ENCODE results near the gene PHF2. TPM values are rescaled to one million over a fixed set of nuclear protein-coding genes. Genes with fewer than 3 reads are reported as not detected.
A peak's percentile ranks its signal among the peaks of the same experiment; 100 is the strongest.

The PHF2 gene
- total RNA-seq, 1 experiment from 2014 or later, result 10.3 TPM

GRCh38 chr9:93591301-93592007, 15.1 kb downstream of the PHF2 start:
- intact Hi-C loops (cut with micrococcal nuclease; ENCODE audit: unreplicated experiment), result no loop called here
- no peaks in the 10 kb centered on the region for H3K36me3 Mint-ChIP-seq (ENCODE audit: insufficient read depth, unreplicated experiment)
- ChIA-PET CTCF (no interaction called here), POLR2A (no interaction called here)
- no peaks in the 10 kb centered on the region for H3K9me3 Mint-ChIP-seq (ENCODE audit: unreplicated experiment)
- no peak for DNase-seq
- no peaks in the 10 kb centered on the region for H3K27me3 ChIP-seq (replicated peaks; ENCODE audit: control insufficient read depth, insufficient read depth, low read length)
- H3K4me1 ChIP-seq, result peaks cover 3% of the 10 kb centered on the region; the same call in 1 of the 2 replicates
- H3K36me3 ChIP-seq (ENCODE audit: control insufficient read depth, insufficient read depth, low read length), result no peaks in the 10 kb centered on the region
- H3K4me3 Mint-ChIP-seq (ENCODE audit: unreplicated experiment), result no peak overlapping the region
- no peaks in the 10 kb centered on the region for H3K27me3 Mint-ChIP-seq (ENCODE audit: insufficient read depth, unreplicated experiment)
- no TSS peak for BruUV-seq (replicated peaks)
- no peak for TF ChIP-seq CTCF (IDR thresholded peaks at IDR 0.05; ENCODE audit: insufficient read depth in 1 of 2, low read depth in 1 of 2, low read length in 1 of 2, severe bottlenecking in 1 of 2, unreplicated experiment in 1 of 2)
- H3K4me3 ChIP-seq (ENCODE audit: low read depth, low read length), result no peak overlapping the region
- no peak overlapping the region for H3K27ac Mint-ChIP-seq (ENCODE audit: unreplicated experiment)
- H3K4me1 Mint-ChIP-seq (ENCODE audit: low read depth, unreplicated experiment), result no peaks in the 10 kb centered on the region
- H3K9me3 ChIP-seq, result no peaks in the 10 kb centered on the region

DNA sequence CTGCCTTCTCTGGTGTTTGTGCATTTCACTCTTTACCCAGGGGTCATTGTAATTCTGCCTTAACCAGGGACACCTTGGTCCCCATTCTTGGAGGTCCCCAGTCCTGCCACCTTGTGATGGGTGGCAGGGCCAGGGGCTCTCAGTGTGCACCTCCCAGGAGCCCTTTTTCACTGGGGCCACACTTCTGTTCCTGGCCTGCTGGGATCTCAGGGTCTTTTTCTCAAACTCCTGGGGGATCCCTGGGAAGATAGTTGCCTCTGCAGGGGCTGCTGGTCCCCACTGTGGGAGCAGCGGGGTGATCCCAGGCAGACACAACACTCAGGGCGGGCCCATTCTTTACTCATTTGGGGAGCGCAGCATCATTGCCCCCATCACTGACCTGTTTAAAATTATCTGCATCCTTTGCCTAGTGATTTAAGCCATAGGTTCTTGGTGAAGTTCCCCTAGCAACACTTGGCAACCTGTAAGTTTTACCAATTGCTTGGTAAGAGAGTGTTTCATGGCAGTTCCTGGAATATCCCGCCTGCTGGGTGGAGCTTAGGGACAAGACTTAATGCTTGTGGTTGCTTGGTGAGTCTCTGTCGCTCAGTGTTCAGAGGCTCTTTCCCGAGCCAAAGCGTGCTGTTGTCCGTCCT, 15.7 kb downstream of the PHF2 start:
- no peak overlapping the region for H3K27ac Mint-ChIP-seq (ENCODE audit: unreplicated experiment)
- no peaks in the 10 kb centered on the region for H3K4me1 Mint-ChIP-seq (ENCODE audit: low read depth, unreplicated experiment)
- no peaks in the 10 kb centered on the region for H3K9me3 Mint-ChIP-seq (ENCODE audit: unreplicated experiment)
- no peaks in the 10 kb centered on the region for H3K27me3 Mint-ChIP-seq (ENCODE audit: insufficient read depth, unreplicated experiment)
- H3K36me3 Mint-ChIP-seq (ENCODE audit: insufficient read depth, unreplicated experiment), result no peaks in the 10 kb centered on the region
- no peaks in the 10 kb centered on the region for H3K27me3 ChIP-seq (replicated peaks; ENCODE audit: control insufficient read depth, insufficient read depth, low read length)
- H3K9me3 ChIP-seq, result no peaks in the 10 kb centered on the region
- no peaks in the 10 kb centered on the region for H3K36me3 ChIP-seq (ENCODE audit: control insufficient read depth, insufficient read depth, low read length)
- POLR2A ChIA-PET, result no interaction called here
- DNase-seq, result no peak
- no peak for TF ChIP-seq CTCF (IDR thresholded peaks at IDR 0.05; ENCODE audit: insufficient read depth in 1 of 2, low read depth in 1 of 2, low read length in 1 of 2, severe bottlenecking in 1 of 2, unreplicated experiment in 1 of 2)
- H3K4me1 ChIP-seq, result peaks cover 3% of the 10 kb centered on the region; the same call in 1 of the 2 replicates
- BruUV-seq (replicated peaks), result no TSS peak
- no peak overlapping the region for H3K4me3 ChIP-seq (ENCODE audit: low read depth, low read length)
- no peak overlapping the region for H3K4me3 Mint-ChIP-seq (ENCODE audit: unreplicated experiment)
- CTCF ChIA-PET, result no interaction called here
- intact Hi-C loops (cut with micrococcal nuclease; ENCODE audit: unreplicated experiment), result no loop called here

DNA sequence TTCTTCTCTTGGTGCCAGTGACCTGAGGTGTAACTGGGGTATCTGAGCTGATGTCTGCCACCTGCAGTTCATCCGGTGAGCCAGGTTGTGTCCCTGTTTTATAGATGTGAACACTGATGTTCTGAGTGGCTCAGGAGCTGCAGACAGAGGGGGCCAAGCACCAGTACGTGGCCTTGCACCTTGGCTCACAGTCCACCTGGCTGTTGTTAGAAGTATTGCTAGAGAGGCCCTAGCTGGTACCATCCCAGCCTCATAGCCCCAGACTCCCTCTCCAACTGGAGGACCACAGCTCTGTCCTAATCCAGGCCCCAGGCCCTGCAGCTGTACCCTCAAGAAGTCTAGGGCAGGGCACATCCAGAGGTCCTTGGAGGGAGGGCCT, 16.2 kb downstream of the PHF2 start:
- BruUV-seq (replicated peaks), result no TSS peak
- Histone ChIP-seq H3K27me3 (replicated peaks; ENCODE audit: control insufficient read depth, insufficient read depth, low read length) (no peaks in the 10 kb centered on the region), H3K4me1 (peaks cover 3% of the 10 kb centered on the region; the same call in 1 of the 2 replicates), H3K36me3 (ENCODE audit: control insufficient read depth, insufficient read depth, low read length) (no peaks in the 10 kb centered on the region), H3K9me3 (no peaks in the 10 kb centered on the region), H3K4me3 (ENCODE audit: low read depth, low read length) (no peak overlapping the region)
- ChIA-PET POLR2A (no interaction called here), CTCF (no interaction called here)
- DNase-seq, result peak in 1 of 2 experiments; percentile 20
- TF ChIP-seq CTCF (IDR thresholded peaks at IDR 0.05; ENCODE audit: insufficient read depth in 1 of 2, low read depth in 1 of 2, low read length in 1 of 2, severe bottlenecking in 1 of 2, unreplicated experiment in 1 of 2), result peak in 1 of 2 experiments; percentile 16
- intact Hi-C loops (cut with micrococcal nuclease; ENCODE audit: unreplicated experiment), result no loop called here
- Mint-ChIP-seq H3K27me3 (ENCODE audit: insufficient read depth, unreplicated experiment) (no peaks in the 10 kb centered on the region), H3K9me3 (ENCODE audit: unreplicated experiment) (no peaks in the 10 kb centered on the region), H3K36me3 (ENCODE audit: insufficient read depth, unreplicated experiment) (no peaks in the 10 kb centered on the region), H3K4me3 (ENCODE audit: unreplicated experiment) (no peak overlapping the region), H3K27ac (ENCODE audit: unreplicated experiment) (no peak overlapping the region), H3K4me1 (ENCODE audit: low read depth, unreplicated experiment) (no peaks in the 10 kb centered on the region)
